Activated T-helper 1 cell treated with anti-CD3 and anti-CD28 coated beads, Interleukin-12 subunit alpha, Interleukin-12 subunit beta, Interleukin-2, Interleukin-4 antibody, amounts not matched to agents 30 ng/mL and 10 ng/mL and 1 ng/mL, durations not matched to agents 14 hours and 24 hours and 36 hours (primary cell): ENCODE data around the gene UNC93A. TPM values are rescaled to one million over a fixed set of nuclear protein-coding genes. Genes with fewer than 3 reads are reported as not detected.
"Not testable (repeated sequence)": the region's sequence is repeated elsewhere in the genome, so short reads cannot be mapped to it uniquely, and the experiment has no call there.

Source experiments
- DNase-seq: peaks from one replicate; pipeline ENCODE4 v3.0.0; 2021; ENCODE audit warnings: low spot score
- H3K27ac Mint-ChIP-seq: one replicate; pipeline ENCODE4 v1.8.0; 2021; ENCODE audit warnings: mild to moderate bottlenecking, mixed read lengths
- H3K27me3 Mint-ChIP-seq: one replicate; pipeline ENCODE4 v1.8.0; 2022; ENCODE audit warnings: mild to moderate bottlenecking, moderate library complexity, mixed read lengths; ENCODE audit not compliant: insufficient read depth
- H3K36me3 Mint-ChIP-seq: one replicate; pipeline ENCODE4 v1.8.0; 2021; ENCODE audit warnings: low read depth, mixed read lengths
- H3K4me1 Mint-ChIP-seq: one replicate; pipeline ENCODE4 v1.8.0; 2021; ENCODE audit warnings: low read depth, mixed read lengths
- H3K4me3 Mint-ChIP-seq: one replicate; pipeline ENCODE4 v1.8.0; 2021; ENCODE audit warnings: mild to moderate bottlenecking, moderate library complexity, mixed read lengths
- H3K9me3 Mint-ChIP-seq: one replicate; pipeline ENCODE4 v1.8.0; 2021; ENCODE audit warnings: mixed read lengths
- intact Hi-C: fragments of 100-400 bp; cut with micrococcal nuclease; formaldehyde crosslinking; loops from one replicate; pipeline ENCODE4 v1.15.1; 2024
- total RNA-seq: library from RNA; stranded (reverse); gene quantifications from 2 replicates; pipeline ENCODE4 v1.2.3, GENCODE V29; 2022

The UNC93A gene
- total RNA-seq: not detected in 2 replicates

DNA sequence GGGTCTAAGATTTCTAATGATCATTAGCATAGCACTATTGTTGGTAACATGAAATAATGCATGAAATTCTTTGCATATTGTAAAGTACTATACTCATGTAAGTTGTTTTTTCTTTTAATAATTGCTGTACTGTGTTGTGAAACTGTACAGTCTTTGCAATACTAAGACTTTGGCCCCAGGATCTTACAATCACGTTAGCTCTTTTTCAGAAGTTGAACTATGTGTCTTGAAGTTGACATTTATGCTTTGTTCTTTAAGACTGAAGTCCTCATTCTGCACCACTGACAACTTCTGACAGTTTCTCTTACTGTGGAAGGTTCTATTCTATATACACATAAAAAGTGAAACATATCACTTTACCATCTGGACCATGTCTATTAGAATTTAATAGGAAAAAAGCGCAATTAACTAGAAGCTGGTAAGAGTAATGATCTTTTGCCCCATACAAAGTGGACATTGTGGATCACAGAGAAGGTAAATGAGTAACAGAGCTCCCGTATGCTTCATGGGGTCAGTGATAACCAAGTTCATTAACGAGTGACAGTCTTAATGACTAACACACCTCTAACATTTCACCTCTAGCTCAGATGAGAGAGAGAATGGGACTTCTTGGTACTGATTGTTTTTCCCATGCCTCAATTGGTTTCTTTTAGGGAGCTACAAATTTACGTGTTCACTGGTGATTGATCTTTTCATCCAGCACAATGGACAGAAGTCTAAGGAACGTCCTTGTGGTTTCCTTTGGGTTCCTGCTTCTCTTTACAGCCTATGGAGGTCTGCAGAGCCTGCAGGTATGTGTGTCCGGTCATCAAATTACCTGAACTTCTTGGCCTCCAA lies at the start of gene UNC93A:
TSS of gene UNC93A (plus strand) at position 530 of the 837 bp plus-strand sequence. CDS start at position 705, 175 bp downstream.
- H3K27ac Mint-ChIP-seq: no peak within 1 kb of the TSS
- H3K4me1 Mint-ChIP-seq: no peaks in the 10 kb centered on the region
- intact Hi-C loops: no loop called here
- no peaks in the 10 kb centered on the region for H3K36me3 Mint-ChIP-seq
- H3K4me3 Mint-ChIP-seq: no peak within 1 kb of the TSS
- no peaks in the 10 kb centered on the region for H3K9me3 Mint-ChIP-seq
- DNase-seq: no peak
- peaks cover 5% of the 10 kb centered on the region for H3K27me3 Mint-ChIP-seq

DNA sequence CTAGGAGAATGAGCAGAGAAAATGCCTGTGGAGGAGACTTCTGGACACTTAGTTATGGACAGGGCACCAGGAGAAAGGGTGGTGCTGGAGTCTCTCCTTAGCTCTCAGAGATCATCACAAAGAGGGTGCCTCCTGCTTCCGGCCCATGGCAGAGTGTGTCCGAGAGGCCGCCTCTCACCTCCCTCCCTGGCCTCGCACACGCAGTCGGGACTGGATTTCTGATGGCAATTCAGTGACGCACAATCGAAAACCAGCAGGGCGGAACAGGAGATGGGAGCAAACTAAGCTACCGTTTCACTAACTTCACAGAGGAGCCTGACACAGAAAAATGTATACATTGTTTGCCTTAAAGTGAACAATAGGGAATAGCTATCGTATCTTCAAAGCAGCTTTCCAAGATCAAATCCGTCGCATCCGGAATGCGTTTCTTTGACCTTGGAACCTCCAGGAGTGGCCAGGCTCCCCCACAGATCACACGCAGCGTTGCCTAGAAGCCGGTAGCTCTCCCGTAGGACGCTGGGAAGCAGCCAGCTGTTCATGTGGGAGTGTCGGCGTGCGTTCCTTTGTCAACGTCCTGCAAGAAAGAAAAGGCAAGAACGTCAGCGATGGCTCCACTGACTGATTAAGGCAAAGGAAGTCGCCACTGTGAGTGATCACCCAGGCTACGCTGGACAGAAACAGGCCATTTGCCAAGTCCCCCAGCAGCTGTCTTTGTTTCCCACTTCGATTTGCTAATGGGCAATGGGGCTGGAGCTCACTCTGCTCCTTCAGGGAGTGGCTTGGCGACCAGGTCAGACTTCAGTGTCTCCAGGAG lies 49.6 kb upstream of the UNC93A start:
- not testable (repeated sequence) for H3K4me1 Mint-ChIP-seq

DNA sequence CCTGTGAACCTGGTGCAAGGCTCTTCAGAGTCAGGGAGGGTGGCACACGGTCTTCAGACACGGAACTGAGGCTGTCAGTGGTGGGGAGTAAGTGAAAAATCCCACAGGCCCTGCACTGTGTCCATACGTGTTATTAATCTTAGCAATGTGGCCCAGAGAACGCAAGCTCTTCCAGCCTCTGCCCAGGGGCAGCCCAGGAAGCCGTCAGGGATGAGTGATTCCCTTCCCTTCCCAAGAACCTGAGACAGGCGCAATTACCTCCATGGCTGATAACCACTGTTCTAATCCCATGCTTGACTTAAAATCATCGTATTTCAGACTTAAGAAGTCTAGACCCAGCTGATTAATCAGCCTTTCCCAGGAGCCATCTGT lies 49.0 kb upstream of the UNC93A start:
- H3K27me3 Mint-ChIP-seq: peaks cover 10% of the 10 kb centered on the region
- H3K27ac Mint-ChIP-seq, intact Hi-C loops, DNase-seq, H3K9me3 Mint-ChIP-seq, H3K4me1 Mint-ChIP-seq, H3K4me3 Mint-ChIP-seq, H3K36me3 Mint-ChIP-seq: not testable (repeated sequence)

More for the DNA sequence above, 49.6 kb upstream of the UNC93A start:
- DNase-seq, H3K27ac Mint-ChIP-seq, H3K9me3 Mint-ChIP-seq, H3K36me3 Mint-ChIP-seq, H3K4me3 Mint-ChIP-seq, intact Hi-C loops: not testable (repeated sequence)
- peaks cover 10% of the 10 kb centered on the region for H3K27me3 Mint-ChIP-seq

DNA sequence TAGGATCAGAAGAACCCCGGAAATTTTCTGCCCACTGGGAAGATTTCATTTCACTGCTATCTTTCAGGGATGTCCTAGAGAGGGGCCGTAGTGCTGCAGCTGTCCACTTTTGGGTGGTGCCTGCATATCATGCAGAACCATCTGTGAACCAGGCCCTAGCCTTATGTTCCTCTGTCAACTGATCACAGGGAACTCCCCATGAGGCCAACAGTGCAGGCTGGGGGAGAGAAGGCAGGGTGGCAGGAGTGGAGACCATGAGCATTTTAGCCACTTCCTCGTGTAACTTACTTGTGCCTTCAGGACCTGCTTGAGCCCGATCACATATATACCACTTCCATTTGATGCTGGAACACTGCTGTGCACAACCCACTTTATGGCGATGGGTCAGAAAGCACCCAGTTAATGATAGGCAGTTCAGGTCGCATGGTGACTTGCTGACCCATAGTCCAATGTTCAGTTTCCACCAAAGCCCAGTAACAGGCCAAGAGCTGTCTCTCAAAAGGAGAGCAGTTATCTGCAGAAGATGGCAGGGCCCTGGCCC lies 48.5 kb upstream of the UNC93A start:
- H3K27ac Mint-ChIP-seq, intact Hi-C loops, DNase-seq, H3K27me3 Mint-ChIP-seq, H3K4me1 Mint-ChIP-seq, H3K9me3 Mint-ChIP-seq, H3K4me3 Mint-ChIP-seq, H3K36me3 Mint-ChIP-seq: not testable (repeated sequence)

DNA sequence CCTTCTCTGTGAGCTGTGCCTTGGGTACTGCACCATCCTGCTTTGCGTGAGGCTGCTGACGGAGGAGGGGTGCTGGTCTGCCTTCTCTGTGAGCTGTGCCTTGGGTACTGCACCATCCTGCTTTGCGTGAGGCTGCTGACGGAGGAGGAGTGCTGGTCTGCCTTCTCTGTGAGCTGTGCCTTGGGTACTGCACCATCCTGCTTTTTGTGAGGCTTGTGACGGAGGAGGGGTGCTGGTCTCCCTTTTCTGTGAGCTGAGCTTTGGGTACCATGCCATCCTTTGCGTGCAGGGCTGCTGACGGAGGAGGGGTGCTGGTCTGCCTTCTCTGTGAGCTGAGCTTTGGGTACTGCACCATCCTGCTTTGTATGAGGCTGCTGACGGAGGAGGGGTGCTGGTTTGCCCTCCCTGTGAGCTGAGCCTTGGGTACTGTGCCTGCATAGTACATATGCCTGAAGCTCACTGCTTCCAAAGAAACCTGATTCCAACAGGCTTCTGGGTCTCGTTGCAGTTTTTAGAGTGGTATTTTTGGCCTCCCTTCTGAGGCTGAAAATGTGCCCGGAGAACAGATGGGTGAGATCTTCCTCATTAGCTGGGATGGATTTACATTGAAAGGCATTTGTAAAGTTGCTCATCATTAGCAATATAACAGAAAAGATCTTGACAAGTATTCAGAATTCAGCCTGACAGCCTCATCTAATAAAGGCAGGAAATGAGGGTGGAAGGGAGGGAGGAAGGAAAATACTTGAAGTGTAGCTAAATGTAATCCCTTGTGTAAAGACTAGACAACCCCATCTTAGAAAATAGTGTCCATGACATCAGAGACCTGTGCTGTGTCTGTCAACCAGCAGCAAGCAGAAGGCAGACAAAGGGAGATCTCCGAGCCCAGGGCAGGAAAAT lies 46.8 kb upstream of the UNC93A start:
- Mint-ChIP-seq H3K27me3 (peaks cover 6% of the 10 kb centered on the region), H3K36me3 (no peaks in the 10 kb centered on the region), H3K27ac (no peak overlapping the region), H3K4me1 (no peaks in the 10 kb centered on the region), H3K4me3 (no peak overlapping the region), H3K9me3 (no peaks in the 10 kb centered on the region)
- no peak for DNase-seq
- intact Hi-C loops: no loop called here

DNA sequence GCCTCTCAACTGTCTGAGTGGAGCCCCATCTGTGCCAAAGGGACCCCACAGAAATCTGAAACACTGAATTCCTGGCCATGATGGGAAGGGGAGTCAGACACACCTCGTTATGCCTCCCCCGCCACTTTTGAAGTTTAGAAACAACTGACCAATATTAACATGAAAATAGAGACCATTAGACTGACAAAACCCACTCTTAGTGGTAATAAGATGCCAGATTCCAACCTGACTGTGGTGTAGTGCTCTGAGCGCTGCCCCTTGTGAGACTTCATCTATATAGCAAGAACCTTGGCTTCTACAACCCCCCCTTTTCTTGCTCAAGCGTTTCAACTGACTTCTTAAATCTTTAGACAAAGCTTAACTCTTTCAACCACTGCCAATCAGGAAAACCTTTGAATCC lies 46.1 kb upstream of the UNC93A start:
- Mint-ChIP-seq H3K4me3 (no peak overlapping the region), H3K4me1 (no peaks in the 10 kb centered on the region), H3K27ac (no peak overlapping the region), H3K27me3 (peaks cover 6% of the 10 kb centered on the region), H3K36me3 (no peaks in the 10 kb centered on the region), H3K9me3 (no peaks in the 10 kb centered on the region)
- no peak for DNase-seq
- intact Hi-C loops: no loop called here

DNA sequence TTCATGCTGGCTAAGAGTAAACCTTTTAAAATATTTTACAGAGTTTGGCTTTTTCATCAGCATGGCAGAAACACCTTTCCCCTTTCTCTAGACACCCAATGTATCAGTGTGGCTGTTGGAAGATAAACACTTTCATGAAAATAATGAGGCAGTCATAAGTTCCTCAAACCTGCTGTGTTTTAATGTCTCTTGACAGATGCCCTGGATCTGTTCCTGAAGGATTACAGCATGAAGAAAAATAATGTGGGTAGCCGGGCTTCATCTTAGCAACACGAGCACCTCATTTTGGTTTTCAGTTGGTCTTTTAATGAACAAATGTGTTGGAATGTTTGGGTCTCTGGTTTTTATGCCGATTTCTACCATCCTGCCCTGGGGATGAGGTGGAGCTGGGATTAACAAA lies 45.5 kb upstream of the UNC93A start:
- no peak for DNase-seq
- no peaks in the 10 kb centered on the region for H3K9me3 Mint-ChIP-seq
- no peak overlapping the region for H3K27ac Mint-ChIP-seq
- intact Hi-C loops: no loop called here
- peaks cover 6% of the 10 kb centered on the region for H3K27me3 Mint-ChIP-seq
- no peaks in the 10 kb centered on the region for H3K4me1 Mint-ChIP-seq
- no peak overlapping the region for H3K4me3 Mint-ChIP-seq
- H3K36me3 Mint-ChIP-seq: no peaks in the 10 kb centered on the region

DNA sequence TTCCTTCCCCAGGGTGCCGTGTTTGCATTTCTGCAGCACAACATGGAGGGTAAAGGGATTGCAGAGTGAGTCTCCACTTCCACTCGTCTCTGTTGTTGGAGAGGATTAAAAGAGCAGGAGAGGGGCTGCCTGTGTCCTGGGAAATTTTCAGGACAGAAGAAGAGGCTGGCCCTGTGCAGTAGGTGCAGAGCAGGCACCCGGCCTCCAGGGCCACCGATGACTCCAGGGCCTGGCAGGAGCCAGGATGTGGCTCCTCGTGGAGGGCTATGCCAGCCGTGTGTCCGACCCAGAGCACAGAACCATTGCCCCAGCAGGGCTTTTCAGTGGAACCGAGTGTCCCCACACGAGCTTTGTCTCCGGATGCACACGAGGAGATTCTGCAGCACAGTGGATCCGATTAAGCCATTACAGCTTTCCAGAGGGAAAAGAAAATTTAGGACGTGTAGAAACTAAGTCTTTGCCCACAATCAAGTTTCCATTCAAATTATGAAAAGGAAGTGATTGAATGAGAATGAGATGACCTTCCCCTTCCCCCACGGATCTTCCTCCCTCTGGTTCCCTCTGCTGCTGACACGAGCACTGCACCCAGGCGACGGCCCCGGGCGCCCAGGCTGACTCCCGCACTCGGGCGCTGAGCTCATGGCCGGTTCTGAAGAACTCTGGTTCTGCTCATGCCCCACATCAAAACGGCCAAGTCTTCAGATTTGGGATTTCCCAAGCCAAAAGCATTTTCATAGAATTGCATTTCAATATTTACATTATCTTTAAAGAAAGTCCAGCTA lies 43.1 kb upstream of the UNC93A start:
- intact Hi-C loops: no loop called here
- no peaks in the 10 kb centered on the region for H3K36me3 Mint-ChIP-seq
- no peak overlapping the region for H3K27ac Mint-ChIP-seq
- H3K4me3 Mint-ChIP-seq: no peak overlapping the region
- peaks cover 11% of the 10 kb centered on the region for H3K27me3 Mint-ChIP-seq
- no peaks in the 10 kb centered on the region for H3K9me3 Mint-ChIP-seq
- H3K4me1 Mint-ChIP-seq: no peaks in the 10 kb centered on the region
- no peak for DNase-seq

DNA sequence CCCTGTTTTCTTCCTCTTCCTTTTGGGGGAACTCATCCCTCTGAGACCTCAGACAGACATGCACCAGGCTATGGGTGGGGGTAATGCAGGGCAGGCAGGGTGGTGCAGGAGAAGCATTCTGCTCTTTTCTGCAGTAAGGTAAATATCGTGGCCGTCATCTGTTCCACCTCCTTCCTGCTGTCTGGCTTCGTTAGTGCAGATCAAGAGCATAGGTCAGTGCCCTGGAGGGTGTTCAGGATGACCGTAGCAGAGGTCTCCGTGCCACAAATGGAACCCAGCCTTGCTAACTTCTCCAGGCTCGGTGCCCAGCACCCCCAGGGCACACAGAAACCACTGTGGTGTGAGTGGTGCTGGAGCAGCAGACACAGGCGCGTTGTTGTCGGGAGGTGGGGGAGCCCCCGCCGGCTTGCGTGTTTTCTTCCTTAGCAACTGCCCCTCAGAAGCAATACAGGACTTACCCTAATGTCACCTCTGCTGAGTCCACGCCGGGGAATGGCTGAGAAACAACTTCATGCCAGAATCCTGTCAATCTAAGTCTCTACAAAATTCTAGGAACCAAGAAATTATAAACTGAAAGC lies 42.1 kb upstream of the UNC93A start:
- H3K4me3 Mint-ChIP-seq, H3K36me3 Mint-ChIP-seq, DNase-seq, intact Hi-C loops, H3K27ac Mint-ChIP-seq, H3K4me1 Mint-ChIP-seq, H3K9me3 Mint-ChIP-seq: not testable (repeated sequence)
- peaks cover 11% of the 10 kb centered on the region for H3K27me3 Mint-ChIP-seq

DNA sequence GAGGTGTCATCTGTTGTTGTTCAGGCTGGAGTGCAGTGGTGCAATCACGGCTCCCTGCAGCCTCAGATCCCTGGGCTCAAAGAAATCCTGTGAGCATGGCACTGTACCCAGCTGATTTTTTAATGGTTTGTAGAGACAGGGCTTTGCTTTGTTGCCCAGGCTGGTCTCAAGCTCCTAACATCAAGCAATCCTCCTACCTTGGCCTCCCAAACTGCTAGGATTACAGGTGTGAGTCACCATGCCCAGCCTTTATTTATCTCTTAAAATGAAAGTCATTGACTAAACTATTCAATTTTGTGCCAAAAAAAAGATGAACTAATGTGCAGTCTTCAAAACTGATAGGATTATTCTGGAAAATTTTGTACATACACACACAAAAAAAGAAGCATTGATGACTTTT lies 38.8 kb upstream of the UNC93A start:
- H3K27me3 Mint-ChIP-seq: peaks cover 5% of the 10 kb centered on the region

DNA sequence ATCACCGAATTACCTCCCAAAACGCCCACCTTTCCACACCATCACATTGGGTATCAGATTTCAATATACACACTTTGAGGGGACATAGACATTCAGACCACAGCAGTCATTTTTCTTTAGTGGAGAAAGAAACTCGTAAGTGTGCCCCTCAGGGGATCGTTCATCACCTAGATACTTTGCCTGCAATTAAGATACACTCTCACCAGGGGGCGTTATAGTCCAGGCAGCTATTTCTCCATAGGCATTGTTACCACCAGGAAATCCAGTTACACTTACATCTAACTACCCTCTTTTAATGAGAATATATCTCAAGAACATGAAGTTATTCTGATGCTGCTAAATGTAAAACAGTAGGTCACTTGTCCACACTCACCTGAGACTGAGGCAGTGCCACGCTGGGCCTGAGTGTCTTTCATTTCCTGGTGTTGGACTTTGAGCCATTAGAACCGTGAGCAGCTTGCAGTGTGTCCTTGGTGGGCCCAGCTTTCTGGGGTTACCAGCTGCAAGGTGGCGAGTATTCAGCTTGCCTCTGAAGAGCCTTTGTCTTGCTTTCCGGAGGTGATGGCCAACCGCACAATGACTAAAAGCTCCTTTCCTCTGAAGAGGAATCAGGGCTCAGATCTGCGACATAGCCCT lies 35.1 kb upstream of the UNC93A start:
- H3K4me1 Mint-ChIP-seq: no peaks in the 10 kb centered on the region
- H3K9me3 Mint-ChIP-seq: peaks cover 15% of the 10 kb centered on the region
- H3K4me3 Mint-ChIP-seq: no peak overlapping the region
- H3K27ac Mint-ChIP-seq: no peak overlapping the region
- DNase-seq: no peak
- H3K36me3 Mint-ChIP-seq: no peaks in the 10 kb centered on the region
- H3K27me3 Mint-ChIP-seq: peaks cover 14% of the 10 kb centered on the region
- intact Hi-C loops: no loop called here

More for the DNA sequence above, 38.8 kb upstream of the UNC93A start:
- H3K4me3 Mint-ChIP-seq: no peak overlapping the region
- no peaks in the 10 kb centered on the region for H3K4me1 Mint-ChIP-seq
- peaks cover 15% of the 10 kb centered on the region for H3K9me3 Mint-ChIP-seq
- no peak overlapping the region for H3K27ac Mint-ChIP-seq
- intact Hi-C loops: no loop called here
- no peak for DNase-seq
- no peaks in the 10 kb centered on the region for H3K36me3 Mint-ChIP-seq
